ENCODE data around the gene WNT7A. TPM values are rescaled to one million over a fixed set of nuclear protein-coding genes. Genes with fewer than 3 reads are reported as not detected.

The WNT7A gene
- total and polyA plus RNA-seq, 8 donors: 0.35 TPM; not detected in 7

GRCh38 chr3:13850161-13850945, 29.5 kb downstream of the WNT7A start:
- Histone ChIP-seq H3K9me3 (no peaks in the 10 kb centered on the region), H3K4me1 (no peaks in the 10 kb centered on the region), H3K27me3 (peaks cover 0 to 66% (median 3%) of the 10 kb centered on the region in 3 donors), H3K4me3 (no peak overlapping the region), H3K36me3 (no peaks in the 10 kb centered on the region), H3K27ac (no peak overlapping the region)
- peak in 1 of 2 donors; percentile 16 for DNase-seq
- intact Hi-C loops (cut with DNase I; ENCODE audit: low total_unique reads): no loop called here
- TF ChIP-seq POLR2AphosphoS5 (IDR thresholded peaks at IDR 0.05) (no peak), POLR2A (IDR thresholded peaks at IDR 0.05) (no peak), CTCF (IDR thresholded peaks at IDR 0.05) (no peak), EP300 (IDR thresholded peaks at IDR 0.05) (no peak)
- WGBS, 5 donors: 40 to 55% (median 46%) methylated on average over 17 to 21 of the region's 21 CpGs

- Histone ChIP-seq H3K9me3 (no peaks in the 10 kb centered on the region), H3K4me1 (no peaks in the 10 kb centered on the region), H3K27me3 (peaks cover 3 to 67% (median 5%) of the 10 kb centered on the region in 3 donors), H3K27ac (no peak overlapping the region), H3K4me3 (no peak overlapping the region), H3K36me3 (no peaks in the 10 kb centered on the region)
- DNase-seq: no peak
- WGBS, 5 donors: 65 to 88% (median 74%) methylated on average over 5 of the region's 5 CpGs
- TF ChIP-seq CTCF (IDR thresholded peaks at IDR 0.05) (no peak), EP300 (IDR thresholded peaks at IDR 0.05) (no peak), POLR2A (IDR thresholded peaks at IDR 0.05) (no peak), POLR2AphosphoS5 (IDR thresholded peaks at IDR 0.05) (no peak)
- intact Hi-C loops (cut with DNase I; ENCODE audit: low total_unique reads): no loop called here
These were observed 30.9 kb downstream of the WNT7A start for GRCh38 chr3:13849018-13849417.

- no peak overlapping the region for H3K4me3 ChIP-seq
- TF ChIP-seq CTCF (IDR thresholded peaks at IDR 0.05) (no peak), EP300 (IDR thresholded peaks at IDR 0.05) (no peak), POLR2A (IDR thresholded peaks at IDR 0.05) (no peak), POLR2AphosphoS5 (IDR thresholded peaks at IDR 0.05) (no peak)
- 65 to 69% (median 66%) methylated on average over 16 of the region's 16 CpGs for WGBS, 5 donors
- intact Hi-C loops (cut with DNase I; ENCODE audit: low total_unique reads): no loop called here
- no peak overlapping the region for H3K27ac ChIP-seq
- no peak for DNase-seq
- H3K4me1 ChIP-seq: no peaks in the 10 kb centered on the region
- H3K36me3 ChIP-seq: no peaks in the 10 kb centered on the region
- no peaks in the 10 kb centered on the region for H3K9me3 ChIP-seq
- peaks cover 0 to 51% (median 5%) of the 10 kb centered on the region in 3 donors for H3K27me3 ChIP-seq
These were observed 32.9 kb downstream of the WNT7A start for GRCh38 chr3:13846716-13847570.

GRCh38 chr3:13846238-13846637, 33.6 kb downstream of the WNT7A start:
- no peak for TF ChIP-seq POLR2A (IDR thresholded peaks at IDR 0.05)
- no peak for TF ChIP-seq POLR2AphosphoS5 (IDR thresholded peaks at IDR 0.05)
- TF ChIP-seq CTCF (IDR thresholded peaks at IDR 0.05): no peak
- TF ChIP-seq EP300 (IDR thresholded peaks at IDR 0.05): no peak
- 79 to 88% (median 84%) methylated on average over 2 of the region's 2 CpGs for WGBS, 5 donors
- no peak for DNase-seq
- Histone ChIP-seq H3K27me3 (peaks cover 0 to 54% (median 5%) of the 10 kb centered on the region in 3 donors), H3K4me1 (no peaks in the 10 kb centered on the region), H3K27ac (no peak overlapping the region), H3K9me3 (no peaks in the 10 kb centered on the region), H3K36me3 (no peaks in the 10 kb centered on the region), H3K4me3 (no peak overlapping the region)
- intact Hi-C loops (cut with DNase I; ENCODE audit: low total_unique reads): no loop called here

Measured in stomach (tissue), 9 donors.